Measurements from ENCODE around the gene TMEM62. TPM values are rescaled to one million over a fixed set of nuclear protein-coding genes. Genes with fewer than 3 reads are reported as not detected.

TMEM62 gene
- total and polyA plus RNA-seq, 4 donors, result 4.5 to 14.0 (median 10.6) TPM

DNA sequence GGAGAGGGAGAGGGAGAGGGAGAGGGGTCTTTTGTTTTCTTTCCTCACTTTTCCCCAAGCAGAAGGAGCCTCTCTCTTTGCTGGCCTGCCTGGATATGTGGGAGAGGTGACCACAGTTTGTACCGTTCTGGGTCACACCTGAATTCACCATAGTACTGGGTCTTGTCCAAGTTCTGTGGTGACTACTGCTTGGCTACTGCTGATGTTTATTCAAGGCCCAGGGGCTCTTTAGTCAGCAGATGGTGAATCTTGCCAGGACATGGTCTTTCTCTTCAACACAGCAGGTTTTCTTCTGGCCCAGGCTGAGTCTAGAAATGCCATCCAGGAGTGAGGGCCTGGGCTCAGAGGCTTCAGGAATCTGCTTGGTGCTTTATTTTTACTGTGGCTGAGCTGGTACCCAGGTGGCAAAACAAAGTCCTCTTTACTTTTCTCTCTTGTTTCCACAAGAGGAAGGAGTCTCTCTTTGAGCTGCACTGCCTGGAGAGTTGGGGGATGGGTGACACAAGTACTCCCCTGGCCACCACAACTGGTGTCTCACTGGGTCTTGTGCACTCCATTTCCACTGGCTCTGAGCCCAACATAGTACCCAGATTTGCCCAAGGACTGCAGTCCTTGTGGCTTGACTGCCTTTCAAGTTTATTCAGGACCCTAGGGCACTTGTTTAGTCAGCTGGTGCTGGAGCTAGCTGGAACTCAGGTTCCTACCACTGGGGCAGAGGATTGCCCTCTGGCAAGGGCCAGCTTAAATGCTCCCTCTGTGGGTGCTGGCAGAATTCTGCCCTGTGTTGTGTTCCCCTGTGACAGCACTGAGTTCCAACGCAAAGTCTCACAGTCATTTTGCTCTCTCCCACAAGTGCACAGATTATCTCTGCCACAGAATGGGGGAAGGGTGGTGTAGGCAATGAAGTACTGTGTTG lies 35.1 kb downstream of the TMEM62 start:
- WGBS, result 64% methylated on average over 2 of the region's 2 CpGs
- no peak for TF ChIP-seq GABPA (IDR thresholded peaks at IDR 0.05 in 1 of 2, conservative IDR thresholded peaks at IDR 0.05 in 1 of 2)
- no peak for TF ChIP-seq RXRA (IDR thresholded peaks at IDR 0.05)
- no peak for TF ChIP-seq HNF4A (conservative IDR thresholded peaks at IDR 0.05)
- no peak for TF ChIP-seq JUND (IDR thresholded peaks at IDR 0.05)
- TF ChIP-seq, protein P1, sequence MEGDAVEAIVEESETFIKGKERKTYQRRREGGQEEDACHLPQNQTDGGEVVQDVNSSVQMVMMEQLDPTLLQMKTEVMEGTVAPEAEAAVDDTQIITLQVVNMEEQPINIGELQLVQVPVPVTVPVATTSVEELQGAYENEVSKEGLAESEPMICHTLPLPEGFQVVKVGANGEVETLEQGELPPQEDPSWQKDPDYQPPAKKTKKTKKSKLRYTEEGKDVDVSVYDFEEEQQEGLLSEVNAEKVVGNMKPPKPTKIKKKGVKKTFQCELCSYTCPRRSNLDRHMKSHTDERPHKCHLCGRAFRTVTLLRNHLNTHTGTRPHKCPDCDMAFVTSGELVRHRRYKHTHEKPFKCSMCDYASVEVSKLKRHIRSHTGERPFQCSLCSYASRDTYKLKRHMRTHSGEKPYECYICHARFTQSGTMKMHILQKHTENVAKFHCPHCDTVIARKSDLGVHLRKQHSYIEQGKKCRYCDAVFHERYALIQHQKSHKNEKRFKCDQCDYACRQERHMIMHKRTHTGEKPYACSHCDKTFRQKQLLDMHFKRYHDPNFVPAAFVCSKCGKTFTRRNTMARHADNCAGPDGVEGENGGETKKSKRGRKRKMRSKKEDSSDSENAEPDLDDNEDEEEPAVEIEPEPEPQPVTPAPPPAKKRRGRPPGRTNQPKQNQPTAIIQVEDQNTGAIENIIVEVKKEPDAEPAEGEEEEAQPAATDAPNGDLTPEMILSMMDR (IDR thresholded peaks at IDR 0.05; ENCODE audit: low read depth, low read length, missing input control), result no peak
- no peak for TF ChIP-seq RAD21 (IDR thresholded peaks at IDR 0.05)
- no peak for TF ChIP-seq TAF1 (conservative IDR thresholded peaks at IDR 0.05)
- no peak for TF ChIP-seq FOXA2 (IDR thresholded peaks at IDR 0.05)
- H3K27ac ChIP-seq (ENCODE audit: low read depth in 1 of 2, low read length in 2 of 2), result no peak overlapping the region

DNA sequence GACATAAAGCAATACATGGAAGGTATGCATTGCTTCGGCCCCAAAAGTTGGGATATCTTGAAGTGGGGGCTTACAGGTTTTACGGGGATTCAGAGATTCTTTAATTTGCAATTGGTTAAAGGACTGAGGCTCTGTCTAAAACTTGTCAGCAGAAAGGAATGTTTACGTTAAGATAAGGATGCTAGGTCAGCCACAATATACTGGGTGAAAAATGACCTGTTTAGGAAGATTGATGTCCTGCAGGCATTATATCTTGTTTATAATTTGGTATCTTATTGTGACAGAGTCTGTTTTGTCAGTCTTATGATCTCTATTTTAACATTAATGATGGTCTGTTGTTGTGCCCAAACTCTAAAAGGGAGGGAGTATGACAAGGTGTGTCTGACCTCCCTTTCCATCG lies 36.5 kb downstream of the TMEM62 start:
- Histone ChIP-seq H3K9ac (ENCODE audit: low read depth in 1 of 2, low read length in 2 of 2) (no peak overlapping the region), H3K27ac (ENCODE audit: low read depth in 1 of 2, low read length in 2 of 2) (no peak overlapping the region), H3K4me3 (ENCODE audit: low read depth in 1 of 3, low read length in 3 of 3) (no peak overlapping the region), H3K9me3 (ENCODE audit: control insufficient read depth in 4 of 4, low read length in 3 of 4) (no peaks in the 10 kb centered on the region), H3K27me3 (ENCODE audit: control insufficient read depth in 4 of 4, insufficient read depth in 4 of 4, low read length in 3 of 4) (no peaks in the 10 kb centered on the region), H3K4me1 (ENCODE audit: control insufficient read depth in 4 of 4, insufficient read depth in 4 of 4, low read length in 3 of 4) (no peaks in the 10 kb centered on the region), H3K36me3 (ENCODE audit: control insufficient read depth in 4 of 4, insufficient read depth in 3 of 4, low read depth in 1 of 4, low read length in 3 of 4) (peaks cover 4 to 18% (median 7%) of the 10 kb centered on the region in 4 donors)
- 90% methylated on average over 4 of the region's 4 CpGs for whole genome bisulfite sequencing
- DNase-seq (ENCODE audit: low spot score), result no peak
- TF ChIP-seq JUND (IDR thresholded peaks at IDR 0.05) (no peak), EGR1 (IDR thresholded peaks at IDR 0.05; ENCODE audit: low read depth in 2 of 2) (no peak), FOXA1 (IDR thresholded peaks at IDR 0.05) (no peak), GABPA (IDR thresholded peaks at IDR 0.05 in 1 of 2, conservative IDR thresholded peaks at IDR 0.05 in 1 of 2) (no peak), HNF4G (IDR thresholded peaks at IDR 0.05) (no peak), YY1 (IDR thresholded peaks at IDR 0.05) (no peak), SP1 (IDR thresholded peaks at IDR 0.05) (no peak), RXRA (IDR thresholded peaks at IDR 0.05) (no peak), FOXA2 (IDR thresholded peaks at IDR 0.05) (no peak), NR2F2 (IDR thresholded peaks at IDR 0.05) (no peak), RAD21 (IDR thresholded peaks at IDR 0.05) (no peak), TAF1 (conservative IDR thresholded peaks at IDR 0.05) (no peak), HNF4A (conservative IDR thresholded peaks at IDR 0.05) (no peak)
- TF ChIP-seq, protein P2, sequence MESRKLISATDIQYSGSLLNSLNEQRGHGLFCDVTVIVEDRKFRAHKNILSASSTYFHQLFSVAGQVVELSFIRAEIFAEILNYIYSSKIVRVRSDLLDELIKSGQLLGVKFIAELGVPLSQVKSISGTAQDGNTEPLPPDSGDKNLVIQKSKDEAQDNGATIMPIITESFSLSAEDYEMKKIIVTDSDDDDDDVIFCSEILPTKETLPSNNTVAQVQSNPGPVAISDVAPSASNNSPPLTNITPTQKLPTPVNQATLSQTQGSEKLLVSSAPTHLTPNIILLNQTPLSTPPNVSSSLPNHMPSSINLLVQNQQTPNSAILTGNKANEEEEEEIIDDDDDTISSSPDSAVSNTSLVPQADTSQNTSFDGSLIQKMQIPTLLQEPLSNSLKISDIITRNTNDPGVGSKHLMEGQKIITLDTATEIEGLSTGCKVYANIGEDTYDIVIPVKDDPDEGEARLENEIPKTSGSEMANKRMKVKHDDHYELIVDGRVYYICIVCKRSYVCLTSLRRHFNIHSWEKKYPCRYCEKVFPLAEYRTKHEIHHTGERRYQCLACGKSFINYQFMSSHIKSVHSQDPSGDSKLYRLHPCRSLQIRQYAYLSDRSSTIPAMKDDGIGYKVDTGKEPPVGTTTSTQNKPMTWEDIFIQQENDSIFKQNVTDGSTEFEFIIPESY (IDR thresholded peaks at IDR 0.05), result no peak
- TF ChIP-seq, protein P1 (IDR thresholded peaks at IDR 0.05; ENCODE audit: low read depth, low read length, missing input control), result no peak
- TF ChIP-seq, protein P3, sequence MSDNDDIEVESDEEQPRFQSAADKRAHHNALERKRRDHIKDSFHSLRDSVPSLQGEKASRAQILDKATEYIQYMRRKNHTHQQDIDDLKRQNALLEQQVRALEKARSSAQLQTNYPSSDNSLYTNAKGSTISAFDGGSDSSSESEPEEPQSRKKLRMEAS (IDR thresholded peaks at IDR 0.05), result no peak
- TF ChIP-seq, protein P4, sequence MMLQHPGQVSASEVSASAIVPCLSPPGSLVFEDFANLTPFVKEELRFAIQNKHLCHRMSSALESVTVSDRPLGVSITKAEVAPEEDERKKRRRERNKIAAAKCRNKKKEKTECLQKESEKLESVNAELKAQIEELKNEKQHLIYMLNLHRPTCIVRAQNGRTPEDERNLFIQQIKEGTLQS (IDR thresholded peaks at IDR 0.05), result no peak
- TF ChIP-seq, protein P5, sequence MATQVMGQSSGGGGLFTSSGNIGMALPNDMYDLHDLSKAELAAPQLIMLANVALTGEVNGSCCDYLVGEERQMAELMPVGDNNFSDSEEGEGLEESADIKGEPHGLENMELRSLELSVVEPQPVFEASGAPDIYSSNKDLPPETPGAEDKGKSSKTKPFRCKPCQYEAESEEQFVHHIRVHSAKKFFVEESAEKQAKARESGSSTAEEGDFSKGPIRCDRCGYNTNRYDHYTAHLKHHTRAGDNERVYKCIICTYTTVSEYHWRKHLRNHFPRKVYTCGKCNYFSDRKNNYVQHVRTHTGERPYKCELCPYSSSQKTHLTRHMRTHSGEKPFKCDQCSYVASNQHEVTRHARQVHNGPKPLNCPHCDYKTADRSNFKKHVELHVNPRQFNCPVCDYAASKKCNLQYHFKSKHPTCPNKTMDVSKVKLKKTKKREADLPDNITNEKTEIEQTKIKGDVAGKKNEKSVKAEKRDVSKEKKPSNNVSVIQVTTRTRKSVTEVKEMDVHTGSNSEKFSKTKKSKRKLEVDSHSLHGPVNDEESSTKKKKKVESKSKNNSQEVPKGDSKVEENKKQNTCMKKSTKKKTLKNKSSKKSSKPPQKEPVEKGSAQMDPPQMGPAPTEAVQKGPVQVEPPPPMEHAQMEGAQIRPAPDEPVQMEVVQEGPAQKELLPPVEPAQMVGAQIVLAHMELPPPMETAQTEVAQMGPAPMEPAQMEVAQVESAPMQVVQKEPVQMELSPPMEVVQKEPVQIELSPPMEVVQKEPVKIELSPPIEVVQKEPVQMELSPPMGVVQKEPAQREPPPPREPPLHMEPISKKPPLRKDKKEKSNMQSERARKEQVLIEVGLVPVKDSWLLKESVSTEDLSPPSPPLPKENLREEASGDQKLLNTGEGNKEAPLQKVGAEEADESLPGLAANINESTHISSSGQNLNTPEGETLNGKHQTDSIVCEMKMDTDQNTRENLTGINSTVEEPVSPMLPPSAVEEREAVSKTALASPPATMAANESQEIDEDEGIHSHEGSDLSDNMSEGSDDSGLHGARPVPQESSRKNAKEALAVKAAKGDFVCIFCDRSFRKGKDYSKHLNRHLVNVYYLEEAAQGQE (IDR thresholded peaks at IDR 0.05), result no peak

More for the DNA sequence above, 35.1 kb downstream of the TMEM62 start:
- H3K27me3 ChIP-seq (ENCODE audit: control insufficient read depth in 4 of 4, insufficient read depth in 4 of 4, low read length in 3 of 4), result no peaks in the 10 kb centered on the region
- H3K36me3 ChIP-seq (ENCODE audit: control insufficient read depth in 4 of 4, insufficient read depth in 3 of 4, low read depth in 1 of 4, low read length in 3 of 4), result peaks cover 4 to 16% (median 8%) of the 10 kb centered on the region in 4 donors
- H3K9ac ChIP-seq (ENCODE audit: low read depth in 1 of 2, low read length in 2 of 2), result no peak overlapping the region
- H3K9me3 ChIP-seq (ENCODE audit: control insufficient read depth in 4 of 4, low read length in 3 of 4), result no peaks in the 10 kb centered on the region
- no peaks in the 10 kb centered on the region for H3K4me1 ChIP-seq (ENCODE audit: control insufficient read depth in 4 of 4, insufficient read depth in 4 of 4, low read length in 3 of 4)
- no peak overlapping the region for H3K4me3 ChIP-seq (ENCODE audit: low read depth in 1 of 3, low read length in 3 of 3)
- no peak for DNase-seq (ENCODE audit: low spot score)

Data from liver (tissue), 9 donors.